ENCODE measurements around the gene TRPM6. TPM values are rescaled to one million over a fixed set of nuclear protein-coding genes. Genes with fewer than 3 reads are reported as not detected.
"Not testable (repeated sequence)": the region's sequence is repeated elsewhere in the genome, so short reads cannot be mapped to it uniquely, and the experiment has no call there.

TRPM6 gene
- 1.6 TPM for total RNA-seq

- DNase-seq (ENCODE audit: low spot score in 2 of 2) (peak in 1 of 2 donors; percentile 38), FAIRE-seq (no peak)
These were observed at the start of gene TRPM6 for GRCh38 chr9:74887041-74887980. TSS of gene TRPM6 (minus strand) at chr9:74887921. CDS start at chr9:74887856, 65 bp downstream.

- DNase-seq (ENCODE audit: low spot score in 2 of 2) (no peak), FAIRE-seq (no peak)
These were observed 47.3 kb upstream of the TRPM6 start for GRCh38 chr9:74935008-74935407.

GRCh38 chr9:74921737-74922136, 34.0 kb upstream of the TRPM6 start:
- FAIRE-seq = no peak
- DNase-seq (ENCODE audit: low spot score in 2 of 2) = no peak

GRCh38 chr9:74920944-74921626, 33.4 kb upstream of the TRPM6 start:
- FAIRE-seq (no peak), DNase-seq (ENCODE audit: low spot score in 2 of 2) (no peak)

GRCh38 chr9:74910036-74910435, 22.3 kb upstream of the TRPM6 start:
- no peak for FAIRE-seq
- DNase-seq (ENCODE audit: low spot score in 2 of 2) = no peak

- FAIRE-seq = no peak
- DNase-seq (ENCODE audit: low spot score in 2 of 2) = no peak
These were observed 20.9 kb upstream of the TRPM6 start for GRCh38 chr9:74908665-74909064.

- no peak for FAIRE-seq
These were observed 19.4 kb upstream of the TRPM6 start for GRCh38 chr9:74907085-74907484.

GRCh38 chr9:74901001-74901400, 13.3 kb upstream of the TRPM6 start:
- DNase-seq (ENCODE audit: low spot score in 2 of 2) = no peak
- no peak for FAIRE-seq

More at GRCh38 chr9:74907085-74907484, 19.4 kb upstream of the TRPM6 start:
- no peak for DNase-seq (ENCODE audit: low spot score in 2 of 2)

- FAIRE-seq = not testable (repeated sequence)
These were observed 728 bp upstream of the TRPM6 start for GRCh38 chr9:74888449-74888848.

GRCh38 chr9:74887981-74888370, 255 bp upstream of the TRPM6 start:
- DNase-seq (ENCODE audit: low spot score in 2 of 2) = no peak
- FAIRE-seq = no peak

More at GRCh38 chr9:74888449-74888848, 728 bp upstream of the TRPM6 start:
- not testable (repeated sequence) for DNase-seq (ENCODE audit: low spot score in 2 of 2)

GRCh38 chr9:74876382-74876949, 11.3 kb downstream of the TRPM6 start:
- DNase-seq (ENCODE audit: low spot score in 2 of 2) = no peak
- FAIRE-seq = no peak

GRCh38 chr9:74875656-74876055, 12.1 kb downstream of the TRPM6 start:
- DNase-seq (ENCODE audit: low spot score in 2 of 2) (no peak), FAIRE-seq (no peak)

- DNase-seq (ENCODE audit: low spot score in 2 of 2) (no peak), FAIRE-seq (no peak)
These were observed 13.5 kb downstream of the TRPM6 start for GRCh38 chr9:74874220-74874619.

- DNase-seq (ENCODE audit: low spot score in 2 of 2) (no peak), FAIRE-seq (no peak)
These were observed 15.0 kb downstream of the TRPM6 start for GRCh38 chr9:74872619-74873233.

- no peak for FAIRE-seq
- DNase-seq (ENCODE audit: low spot score in 2 of 2) = no peak
These were observed 20.2 kb downstream of the TRPM6 start for GRCh38 chr9:74867483-74867882.

GRCh38 chr9:74865177-74865576, 22.5 kb downstream of the TRPM6 start:
- FAIRE-seq = no peak
- DNase-seq (ENCODE audit: low spot score in 2 of 2) = no peak

GRCh38 chr9:74861773-74862474, 25.8 kb downstream of the TRPM6 start:
- FAIRE-seq = no peak
- DNase-seq (ENCODE audit: low spot score in 2 of 2) = no peak

- FAIRE-seq = no peak
- DNase-seq (ENCODE audit: low spot score in 2 of 2) = no peak
These were observed 26.6 kb downstream of the TRPM6 start for GRCh38 chr9:74861071-74861470.

GRCh38 chr9:74860247-74860646, 27.5 kb downstream of the TRPM6 start:
- DNase-seq (ENCODE audit: low spot score in 2 of 2); FAIRE-seq: not testable (repeated sequence)

GRCh38 chr9:74859786-74860185, 27.9 kb downstream of the TRPM6 start:
- FAIRE-seq (no peak), DNase-seq (ENCODE audit: low spot score in 2 of 2) (no peak)
